ENCODE results near the gene SEMA6B. TPM values are rescaled to one million over a fixed set of nuclear protein-coding genes. Genes with fewer than 3 reads are reported as not detected.

The SEMA6B gene
- 0.43 and 1.7 TPM in 2 replicates for total RNA-seq

GRCh38 chr19:4559569-4559968, at the start of gene SEMA6B:
Gene SEMA6B, minus strand, starts transcription at chr19:4559684. Its CDS starts 1,227 bp downstream, at chr19:4558457.

GRCh38 chr19:4539693-4540581, 19.5 kb downstream of the SEMA6B start, which contains the start of gene LRG1:
Gene LRG1, minus strand, starts transcription at chr19:4540036. Its CDS starts 23 bp downstream, at chr19:4540013.

GRCh38 chr19:4534836-4535658, 24.4 kb downstream of the SEMA6B start, which contains the start of gene PLIN5:
Gene PLIN5, minus strand, starts transcription at chr19:4535224. Its CDS starts 1,150 bp downstream, at chr19:4534074.

GRCh38 chr19:4518345-4519171, 40.9 kb downstream of the SEMA6B start, which contains the start of gene PLIN4:
Gene PLIN4, minus strand, starts transcription at chr19:4518486. Its CDS starts 214 bp downstream, at chr19:4518272.

Other genes with a start within 250 kb of the SEMA6B start
- gene STAP2, start 220.9 kb downstream of the SEMA6B start, total RNA-seq, result 2.4 and 3.9 TPM in 2 replicates
- gene MPND, start 216.1 kb downstream of the SEMA6B start, total RNA-seq, result 7.4 and 7.7 TPM in 2 replicates
- gene SH3GL1, start 159.1 kb downstream of the SEMA6B start, total RNA-seq, result 64.1 and 73.3 TPM in 2 replicates
- gene CHAF1A, start 157.0 kb downstream of the SEMA6B start, total RNA-seq, result 5.4 and 6.8 TPM in 2 replicates
- gene UBXN6, start 101.9 kb downstream of the SEMA6B start, total RNA-seq, result 106 and 111 TPM in 2 replicates
- gene HDGFL2, start 87.4 kb downstream of the SEMA6B start, total RNA-seq, result 35.4 and 41.7 TPM in 2 replicates
- 0.11 and 0.13 TPM in 2 replicates for gene PLIN4, start 41.2 kb downstream of the SEMA6B start, total RNA-seq
- not detected in 2 replicates for gene PLIN5, start 24.5 kb downstream of the SEMA6B start, total RNA-seq
- gene LRG1, start 19.6 kb downstream of the SEMA6B start, total RNA-seq, result not detected in 2 replicates
- 1.6 and 1.8 TPM in 2 replicates for gene TNFAIP8L1, start 79.8 kb upstream of the SEMA6B start, total RNA-seq
- gene MYDGF, start 110.7 kb upstream of the SEMA6B start, total RNA-seq, result 133 and 176 TPM in 2 replicates
- 31.2 and 42.4 TPM in 2 replicates for gene DPP9, start 164.2 kb upstream of the SEMA6B start, total RNA-seq
- gene FEM1A, start 232.1 kb upstream of the SEMA6B start, total RNA-seq, result 8.4 and 8.5 TPM in 2 replicates

All from articular chondrocyte of knee joint (primary cell).